MV-4-11 (cell line): Measurements from ENCODE around the gene GPATCH4.
A peak's percentile ranks its signal among the peaks of the same experiment; 100 is the strongest.
"Not testable (repeated sequence)": the region's sequence is repeated elsewhere in the genome, so short reads cannot be mapped to it uniquely, and the experiment has no call there.

Source experiments
- DNase-seq: peaks from one replicate; lab custom pipeline; 2025; lab: John Stamatoyannopoulos, UW

GPATCH4 gene

GRCh38 chr1:156598125-156598524, 3.2 kb downstream of the GPATCH4 start:
- no peak for DNase-seq

- DNase-seq, result no peak
Measured at GRCh38 chr1:156596426-156596825, 4.9 kb downstream of the GPATCH4 start.

GRCh38 chr1:156595016-156595415, 6.3 kb downstream of the GPATCH4 start:
- DNase-seq, result no peak

GRCh38 chr1:156594190-156594589, 7.1 kb downstream of the GPATCH4 start:
- DNase-seq, result no peak

GRCh38 chr1:156593661-156593989, 7.7 kb downstream of the GPATCH4 start:
- DNase-seq, result no peak

GRCh38 chr1:156592910-156593660, 8.2 kb downstream of the GPATCH4 start:
- DNase-seq, result no peak

GRCh38 chr1:156592158-156592909, 8.9 kb downstream of the GPATCH4 start:
- no peak for DNase-seq

- DNase-seq, result peak; percentile 35
Measured at GRCh38 chr1:156591432-156592157, 9.7 kb downstream of the GPATCH4 start, which contains the start of gene NAXE. Gene NAXE (plus strand): TSS chr1:156591776. CDS start chr1:156591805, 29 bp downstream.

- no peak for DNase-seq
Measured at GRCh38 chr1:156591181-156591431, 10.2 kb downstream of the GPATCH4 start.

- no peak for DNase-seq
Measured at GRCh38 chr1:156590326-156591180, 10.7 kb downstream of the GPATCH4 start.

- DNase-seq, result no peak
Measured at GRCh38 chr1:156589546-156589945, 11.7 kb downstream of the GPATCH4 start.

- DNase-seq, result not testable (repeated sequence)
Measured at GRCh38 chr1:156587927-156588326, 13.4 kb downstream of the GPATCH4 start.

GRCh38 chr1:156586892-156587477, 14.3 kb downstream of the GPATCH4 start:
- DNase-seq, result peak; percentile 18

GRCh38 chr1:156586323-156586722, 15.0 kb downstream of the GPATCH4 start:
- DNase-seq, result no peak

- no peak for DNase-seq
Measured at GRCh38 chr1:156584813-156585212, 16.5 kb downstream of the GPATCH4 start.

GRCh38 chr1:156583821-156584622, 17.3 kb downstream of the GPATCH4 start:
- peak; percentile 80 for DNase-seq

GRCh38 chr1:156582388-156583017, 18.8 kb downstream of the GPATCH4 start:
- no peak for DNase-seq

- no peak for DNase-seq
Measured at GRCh38 chr1:156581661-156582387, 19.5 kb downstream of the GPATCH4 start.

- no peak for DNase-seq
Measured at GRCh38 chr1:156579472-156579871, 21.8 kb downstream of the GPATCH4 start, which contains the start of gene TTC24. Gene TTC24 (plus strand): TSS chr1:156579723. CDS start chr1:156581365, 1,642 bp downstream.

GRCh38 chr1:156578055-156578454, 23.2 kb downstream of the GPATCH4 start:
- DNase-seq, result peak; percentile 32
